Measurements from ENCODE around the gene TECR. TPM values are rescaled to one million over a fixed set of nuclear protein-coding genes. Genes with fewer than 3 reads are reported as not detected.

TECR gene
- total and polyA plus RNA-seq, 2 of the 13 experiments (the other 11 are each of a cell fraction or from before 2014, with no cell fraction given) = 54.9 to 121 TPM

GRCh38 chr19:14496029-14496833 lies 33.2 kb upstream of the TECR start, which contains the start of gene GIPC1 (continued):
- TF ChIP-seq ZNF574 (CRISPR knock-in tag; IDR thresholded peaks at IDR 0.05) (peak; percentile 63), ZNF556 (CRISPR knock-in tag; IDR thresholded peaks at IDR 0.05; ENCODE audit: borderline replicate concordance) (no peak; the same call in 1 of the 2 replicates), CHCHD3 (CRISPR knock-in tag; IDR thresholded peaks at IDR 0.05) (peak; percentile 79; the same call in 1 of the 2 replicates), EP300 (IDR thresholded peaks at IDR 0.05; ENCODE audit: low read depth in 2 of 2, low read length in 2 of 2) (peak; percentile 17 to 59; a peak in 3 of 4 replicates), EP300 (CRISPR knock-in tag; IDR thresholded peaks at IDR 0.05; ENCODE audit: borderline replicate concordance) (no peak), SP2 (CRISPR knock-in tag; IDR thresholded peaks at IDR 0.05) (peak; percentile 90), FOSL2 (CRISPR knock-in tag; IDR thresholded peaks at IDR 0.05) (peak; percentile 56), ZNF607 (CRISPR knock-in tag; IDR thresholded peaks at IDR 0.05; ENCODE audit: borderline replicate concordance) (peak; percentile 63; the same call in 1 of the 2 replicates), FOXK2 (IDR thresholded peaks at IDR 0.05) (peak; percentile 96), ERF (CRISPR knock-in tag; IDR thresholded peaks at IDR 0.05) (peak; percentile 70), ZNF274 (CRISPR knock-in tag; IDR thresholded peaks at IDR 0.05) (peak; percentile 36; the same call in 1 of the 2 replicates), RBFOX2 (IDR thresholded peaks at IDR 0.05; ENCODE audit: low read depth, low read length) (peak; percentile 70; the same call in 1 of the 2 replicates), SALL1 (CRISPR knock-in tag; IDR thresholded peaks at IDR 0.05) (peak; percentile 88), KAT8 (CRISPR knock-in tag; IDR thresholded peaks at IDR 0.05) (peak; percentile 80), ARHGAP35 (CRISPR knock-in tag; IDR thresholded peaks at IDR 0.05; ENCODE audit: borderline replicate concordance) (0 out of 2 replicates have a peak, but pooled peaks have one; percentile 39), CHD4 (IDR thresholded peaks at IDR 0.05; ENCODE audit: borderline replicate concordance, low read length) (peak; percentile 76; the same call in 1 of the 2 replicates), SOX6 (IDR thresholded peaks at IDR 0.05) (no peak), SOX6 (CRISPR knock-in tag; IDR thresholded peaks at IDR 0.05) (peak; percentile 46; the same call in 1 of the 2 replicates), ZNF343 (CRISPR knock-in tag; IDR thresholded peaks at IDR 0.05) (no peak), CREM (IDR thresholded peaks at IDR 0.05) (peak; percentile 21; the same call in 1 of the 2 replicates), CREM (CRISPR knock-in tag; IDR thresholded peaks at IDR 0.05) (no peak), STAT5B (CRISPR knock-in tag; IDR thresholded peaks at IDR 0.05) (no peak)
